ENCODE results near the gene TMC7.

TMC7 gene

DNA sequence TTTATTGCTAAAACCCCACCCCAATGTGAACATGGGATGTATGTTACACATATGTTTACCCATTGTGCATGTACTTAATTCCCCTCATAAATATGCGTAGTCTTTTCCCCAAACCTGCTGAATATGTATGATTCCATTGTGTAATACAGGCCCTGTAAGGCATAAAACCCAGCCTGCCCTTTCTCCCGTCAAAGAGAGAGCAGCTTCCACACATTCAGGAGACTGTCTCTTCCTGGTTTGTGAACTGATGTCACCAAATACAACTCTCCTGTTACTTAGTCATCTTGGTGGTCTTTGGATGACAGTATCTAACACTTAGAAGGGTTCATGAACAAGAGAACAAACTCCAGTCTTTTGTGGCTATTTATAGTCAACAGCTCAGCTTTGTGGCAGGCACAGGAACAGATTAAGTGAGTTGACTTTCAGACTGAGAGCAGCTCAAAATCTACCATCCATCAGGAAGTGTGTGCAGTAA lies 24.7 kb upstream of the TMC7 start:
- TF ChIP-seq, protein P1, sequence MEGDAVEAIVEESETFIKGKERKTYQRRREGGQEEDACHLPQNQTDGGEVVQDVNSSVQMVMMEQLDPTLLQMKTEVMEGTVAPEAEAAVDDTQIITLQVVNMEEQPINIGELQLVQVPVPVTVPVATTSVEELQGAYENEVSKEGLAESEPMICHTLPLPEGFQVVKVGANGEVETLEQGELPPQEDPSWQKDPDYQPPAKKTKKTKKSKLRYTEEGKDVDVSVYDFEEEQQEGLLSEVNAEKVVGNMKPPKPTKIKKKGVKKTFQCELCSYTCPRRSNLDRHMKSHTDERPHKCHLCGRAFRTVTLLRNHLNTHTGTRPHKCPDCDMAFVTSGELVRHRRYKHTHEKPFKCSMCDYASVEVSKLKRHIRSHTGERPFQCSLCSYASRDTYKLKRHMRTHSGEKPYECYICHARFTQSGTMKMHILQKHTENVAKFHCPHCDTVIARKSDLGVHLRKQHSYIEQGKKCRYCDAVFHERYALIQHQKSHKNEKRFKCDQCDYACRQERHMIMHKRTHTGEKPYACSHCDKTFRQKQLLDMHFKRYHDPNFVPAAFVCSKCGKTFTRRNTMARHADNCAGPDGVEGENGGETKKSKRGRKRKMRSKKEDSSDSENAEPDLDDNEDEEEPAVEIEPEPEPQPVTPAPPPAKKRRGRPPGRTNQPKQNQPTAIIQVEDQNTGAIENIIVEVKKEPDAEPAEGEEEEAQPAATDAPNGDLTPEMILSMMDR (conservative IDR thresholded peaks at IDR 0.05; ENCODE audit: low read length): no peak
- DNase-seq (ENCODE audit: low read depth): peak; percentile 20
- H3K4me3 ChIP-seq (ENCODE audit: low read length): no peak overlapping the region

DNA sequence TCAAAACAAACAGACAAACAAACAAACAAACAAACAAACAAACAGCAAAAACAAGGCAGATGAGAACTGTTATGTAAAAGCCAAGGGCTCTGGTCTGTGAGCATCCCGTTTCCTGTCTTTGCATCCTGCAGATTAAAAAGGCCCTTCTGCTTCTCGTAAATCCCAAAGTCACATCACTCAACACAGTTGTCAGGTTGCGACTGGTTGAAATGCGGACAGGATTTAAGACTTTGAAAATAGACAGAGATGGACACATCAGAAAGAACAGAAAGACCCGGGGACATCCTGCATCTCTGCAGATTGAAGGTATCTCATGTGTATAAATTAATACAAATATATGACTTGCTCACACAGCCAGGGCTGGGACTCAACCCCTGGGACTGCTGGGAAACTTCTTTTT lies 18.2 kb upstream of the TMC7 start:
- TF ChIP-seq, protein P1 (conservative IDR thresholded peaks at IDR 0.05; ENCODE audit: low read length): no peak
- no peak for DNase-seq (ENCODE audit: low read depth)

GRCh38 chr16:18966791-18967190 lies 16.9 kb upstream of the TMC7 start:
- no peak overlapping the region for H3K4me3 ChIP-seq (ENCODE audit: low read length)
- TF ChIP-seq, protein P1 (conservative IDR thresholded peaks at IDR 0.05; ENCODE audit: low read length): no peak
- no peak for DNase-seq (ENCODE audit: low read depth)

More for the DNA sequence above, 18.2 kb upstream of the TMC7 start:
- H3K4me3 ChIP-seq (ENCODE audit: low read length): no peak overlapping the region

DNA sequence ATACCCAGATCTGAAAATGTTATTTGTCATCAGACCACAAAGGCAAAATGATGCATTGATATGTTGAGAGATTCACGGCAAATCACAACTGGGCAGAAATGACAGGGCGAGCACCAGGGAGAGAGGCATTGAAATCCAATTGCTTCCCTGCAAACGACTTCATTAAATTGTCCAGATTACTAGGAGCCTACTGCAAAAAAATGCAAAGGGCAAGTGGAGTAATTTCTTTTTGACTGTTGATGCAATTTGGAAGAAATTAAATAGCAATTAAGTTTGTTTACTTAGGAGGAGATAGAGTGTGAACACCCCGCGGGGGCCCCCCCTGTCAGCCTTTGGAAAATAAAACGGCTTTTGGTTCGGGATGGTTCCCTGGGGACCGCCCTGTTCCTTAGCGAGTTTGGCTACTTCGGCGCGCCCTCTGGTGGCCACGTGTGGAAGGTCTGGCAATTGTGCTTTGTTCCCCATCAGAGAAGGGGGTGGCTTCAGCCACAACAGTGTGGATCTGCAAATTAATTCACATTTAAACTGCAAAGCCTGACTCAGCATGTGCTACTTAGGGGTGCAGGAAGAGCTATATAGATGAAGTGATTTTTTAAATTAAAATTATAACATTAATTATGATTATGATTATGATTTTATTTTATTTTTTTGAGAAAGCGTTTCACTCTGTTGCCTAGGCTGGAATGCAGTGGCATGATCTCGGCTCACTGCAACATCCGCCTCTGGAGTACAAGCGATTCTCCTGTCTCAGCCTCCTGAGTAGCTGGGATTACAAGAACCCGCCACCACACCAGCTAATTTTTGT lies 14.5 kb upstream of the TMC7 start:
- H3K4me3 ChIP-seq (ENCODE audit: low read length): peak overlapping the region; percentile 58
- DNase-seq (ENCODE audit: low read depth): peak; percentile 68
- TF ChIP-seq, protein P1 (conservative IDR thresholded peaks at IDR 0.05; ENCODE audit: low read length): peak; percentile 90

GRCh38 chr16:18969855-18970240 lies 13.9 kb upstream of the TMC7 start:
- TF ChIP-seq, protein P1 (conservative IDR thresholded peaks at IDR 0.05; ENCODE audit: low read length): no peak
- DNase-seq (ENCODE audit: low read depth): no peak
- H3K4me3 ChIP-seq (ENCODE audit: low read length): no peak overlapping the region

GRCh38 chr16:18975109-18975508 lies 8.6 kb upstream of the TMC7 start:
- no peak for DNase-seq (ENCODE audit: low read depth)
- H3K4me3 ChIP-seq (ENCODE audit: low read length): no peak overlapping the region
- TF ChIP-seq, protein P1 (conservative IDR thresholded peaks at IDR 0.05; ENCODE audit: low read length): no peak

GRCh38 chr16:18979936-18980335 lies 3.8 kb upstream of the TMC7 start:
- TF ChIP-seq, protein P1 (conservative IDR thresholded peaks at IDR 0.05; ENCODE audit: low read length): no peak
- DNase-seq (ENCODE audit: low read depth): no peak
- no peak overlapping the region for H3K4me3 ChIP-seq (ENCODE audit: low read length)

Data from AG10803 (cell line).